GM19395 (cell line): Measurements from ENCODE around the gene PDZRN3.

Experiments used
- ATAC-seq: cut with Tn5 transposase; IDR thresholded peaks from one replicate; pipeline ENCODE4 v1.9.1; 2021; ENCODE audit warnings: mild to moderate bottlenecking, moderate library complexity; ENCODE audit not compliant: unreplicated experiment

The PDZRN3 gene

DNA sequence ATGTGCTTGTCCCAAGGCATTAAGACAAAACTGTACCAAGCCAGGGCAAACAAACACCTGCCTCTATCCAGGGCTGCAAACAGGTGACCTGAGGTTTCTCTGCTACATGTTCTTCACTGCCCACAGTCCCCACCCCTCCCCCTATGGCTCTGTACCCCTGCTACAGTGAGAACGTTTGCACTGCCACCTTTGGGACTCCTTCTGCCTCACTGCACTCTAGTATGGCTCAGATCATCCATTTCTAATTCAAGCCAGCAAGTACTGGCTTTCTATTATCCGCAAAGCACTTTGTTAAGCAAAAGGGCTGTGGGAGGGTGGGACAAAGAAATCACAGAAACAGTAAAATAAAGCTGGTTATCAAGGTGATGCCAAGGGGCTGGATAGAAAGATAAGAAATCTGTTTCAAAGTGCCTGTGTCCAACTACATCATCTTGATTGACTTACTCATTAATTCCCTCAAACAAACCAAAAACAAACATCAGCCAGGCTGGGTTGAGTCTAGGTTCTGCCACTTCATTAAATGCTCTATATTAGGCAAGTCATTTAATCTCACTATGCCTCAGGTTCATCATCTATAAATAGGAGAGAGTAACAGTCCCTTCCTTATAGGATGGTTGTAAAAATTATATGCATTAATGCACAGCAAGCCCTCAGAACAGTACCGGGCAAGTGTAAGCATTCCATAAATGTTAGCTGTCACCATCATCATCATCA is 95.3 kb downstream of the PDZRN3 start:
- ATAC-seq = no peak

DNA sequence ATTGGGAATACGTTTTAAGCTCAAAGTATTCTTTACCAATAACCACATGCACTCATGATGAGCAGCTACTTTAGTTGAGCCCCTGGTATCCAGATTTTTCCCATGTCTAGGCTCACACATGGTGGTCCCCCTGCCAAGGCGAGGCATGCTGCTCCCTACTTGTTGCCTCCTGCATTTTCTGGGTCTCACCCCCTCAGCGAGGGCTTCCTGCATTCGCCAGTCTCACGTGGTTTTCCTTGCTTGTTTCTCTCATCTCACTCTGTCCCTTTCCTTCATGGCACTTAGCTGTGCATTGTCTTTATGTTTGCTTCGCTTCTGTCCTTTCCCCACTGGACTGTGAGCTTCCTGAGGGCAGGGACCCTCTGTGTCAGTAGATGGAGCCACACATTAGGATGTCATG is 99.2 kb downstream of the PDZRN3 start:
- no peak for ATAC-seq

DNA sequence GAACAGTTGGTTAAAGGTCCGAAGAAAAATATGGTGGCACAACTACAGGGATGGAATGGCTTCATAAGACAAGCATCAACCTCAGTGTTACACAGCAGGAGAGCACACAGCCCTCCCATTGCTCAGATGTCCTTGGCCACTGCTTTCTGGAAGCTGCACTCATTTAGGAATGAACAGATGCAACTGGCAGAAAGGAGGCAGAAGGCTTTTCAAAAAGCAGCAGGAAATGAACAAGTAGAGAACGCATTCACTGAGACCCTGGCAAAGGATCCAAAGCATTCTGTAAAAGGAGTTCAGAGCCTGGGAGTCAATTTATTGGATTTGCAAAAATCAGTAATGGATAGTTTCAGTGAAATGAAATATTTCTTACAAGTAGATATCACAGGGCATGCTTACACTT is 101.1 kb downstream of the PDZRN3 start:
- no peak for ATAC-seq

DNA sequence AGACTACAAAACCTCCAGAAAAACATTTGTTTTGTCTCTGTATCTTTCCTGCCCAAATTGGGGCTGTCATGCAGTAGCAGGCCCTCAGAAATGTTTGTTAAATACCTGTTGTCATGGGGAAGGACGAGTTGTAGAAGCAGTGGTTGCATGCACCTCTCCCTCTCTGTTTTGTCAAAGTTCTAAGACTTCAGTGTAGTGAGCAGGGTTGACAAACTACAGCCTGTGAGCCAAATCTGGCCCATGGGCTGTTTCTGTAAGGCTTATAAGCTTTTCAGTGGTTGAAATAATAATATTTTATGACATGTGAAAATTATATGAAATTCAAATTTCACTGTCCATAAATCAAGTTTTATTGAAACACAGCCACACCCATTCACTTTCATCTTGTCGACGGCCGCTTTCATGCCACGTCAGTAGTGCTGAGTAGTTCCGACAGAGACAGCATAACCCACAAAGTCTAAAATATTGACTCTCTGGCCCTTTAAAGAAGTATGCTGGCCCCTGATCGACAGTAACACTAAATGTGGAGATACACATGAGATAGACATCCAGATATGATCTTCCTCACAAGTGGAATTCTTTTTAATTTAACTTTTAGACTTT is 102.9 kb downstream of the PDZRN3 start:
- no peak for ATAC-seq

DNA sequence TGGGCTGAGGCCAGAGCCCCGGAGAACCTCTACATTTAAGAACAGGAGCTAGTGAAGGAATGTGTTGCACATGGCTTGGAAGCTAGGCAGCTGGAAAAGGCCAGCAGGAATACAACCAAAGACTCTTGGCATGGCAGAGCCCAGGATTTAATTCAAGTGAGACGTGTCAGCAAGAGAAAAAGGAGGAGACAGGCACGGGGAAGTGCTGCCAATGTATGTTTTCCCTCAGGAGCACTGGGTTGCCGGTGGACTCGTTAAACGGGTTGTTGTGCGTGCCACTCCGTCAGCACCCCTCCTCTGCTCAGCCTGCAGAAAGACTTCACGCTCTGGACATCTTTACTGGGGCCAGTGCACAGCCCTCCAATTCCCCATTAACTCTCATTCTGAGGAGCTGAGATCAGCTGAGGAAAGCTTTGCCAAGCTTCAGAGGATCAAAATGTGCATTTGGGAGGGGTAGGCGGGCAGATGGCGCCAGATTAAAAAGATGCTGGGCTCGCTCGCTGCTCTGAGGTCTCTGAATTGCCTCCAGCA is 103.7 kb downstream of the PDZRN3 start:
- no peak for ATAC-seq

DNA sequence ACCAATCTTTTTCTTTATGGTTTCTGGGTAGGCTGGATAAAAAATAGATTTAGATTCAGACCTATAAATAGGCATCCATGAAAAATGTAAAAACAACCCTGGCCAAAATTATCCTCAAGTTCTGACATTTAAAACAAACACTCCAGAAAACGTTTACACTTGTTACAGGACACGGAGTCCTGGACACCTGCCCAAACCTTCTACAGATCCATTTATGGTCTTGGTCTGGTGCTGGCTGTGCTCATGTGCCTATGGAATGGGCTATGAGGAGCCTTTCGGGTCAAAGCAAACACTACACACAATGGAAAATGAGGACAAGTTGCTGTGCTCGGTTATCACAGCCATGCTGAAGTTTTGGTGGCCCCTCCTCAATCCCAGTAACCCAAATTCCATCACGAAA is 108.1 kb downstream of the PDZRN3 start:
- no peak for ATAC-seq

DNA sequence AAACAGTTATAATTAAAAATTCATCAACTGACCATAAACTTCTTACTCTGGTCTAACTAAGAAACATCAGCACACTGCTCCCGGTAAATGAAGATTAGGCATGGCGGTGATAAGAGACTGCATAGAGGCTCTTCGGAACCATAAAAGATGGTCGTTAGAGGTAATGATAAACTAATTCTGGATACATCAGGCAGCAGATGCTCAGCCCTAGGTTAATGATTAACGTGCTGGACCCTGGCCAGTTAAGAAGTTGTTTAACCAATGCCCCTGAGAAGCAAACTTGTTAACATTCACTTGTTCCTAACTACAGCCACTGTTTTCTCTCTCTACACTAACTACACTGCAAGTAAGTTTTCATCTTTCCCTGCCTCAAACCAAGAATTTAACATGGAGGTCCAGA is 111.5 kb downstream of the PDZRN3 start:
- no peak for ATAC-seq

DNA sequence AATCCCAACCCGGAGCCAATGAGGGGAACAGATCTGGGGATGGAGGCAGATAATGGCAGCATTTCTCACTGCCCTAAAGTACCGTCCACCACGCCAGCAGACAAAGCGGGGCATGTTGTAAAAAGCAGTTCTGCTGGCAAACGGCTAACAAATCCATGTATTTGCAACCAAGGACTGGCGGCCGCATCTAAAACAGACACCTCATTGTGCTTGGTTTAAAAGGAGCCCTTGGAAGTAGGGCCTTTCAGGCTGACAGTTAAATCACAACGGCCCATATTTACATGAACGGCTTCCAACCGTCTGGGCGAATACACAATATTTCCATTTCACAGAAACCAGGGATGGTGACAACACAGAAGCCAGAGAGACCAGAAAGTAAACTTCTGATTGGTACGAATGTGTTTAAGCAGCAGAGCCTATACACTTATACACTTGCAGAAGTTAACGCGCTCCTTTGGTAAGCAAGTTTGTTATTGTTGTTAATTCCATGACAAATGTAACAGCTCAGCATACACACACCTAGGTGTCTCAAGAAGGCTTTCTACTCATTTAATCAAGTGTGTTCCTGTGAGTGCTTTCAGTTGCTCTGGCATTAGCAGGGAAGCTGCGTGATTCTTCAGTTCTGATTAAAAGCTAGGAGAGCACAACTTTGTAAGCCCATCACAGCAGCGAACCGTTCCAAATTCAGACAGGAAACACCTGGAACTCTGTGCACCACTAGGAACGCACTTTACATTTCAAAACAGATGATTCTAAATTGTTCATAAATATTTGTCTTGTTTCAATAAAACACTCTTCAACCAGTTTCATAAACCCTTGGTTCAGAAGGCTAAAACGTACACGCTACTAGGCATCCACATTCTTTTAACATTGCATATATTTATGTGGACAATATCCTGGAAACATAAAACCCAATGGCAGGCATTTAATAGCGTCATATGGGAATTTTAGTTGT is 112.9 kb downstream of the PDZRN3 start:
- no peak for ATAC-seq

DNA sequence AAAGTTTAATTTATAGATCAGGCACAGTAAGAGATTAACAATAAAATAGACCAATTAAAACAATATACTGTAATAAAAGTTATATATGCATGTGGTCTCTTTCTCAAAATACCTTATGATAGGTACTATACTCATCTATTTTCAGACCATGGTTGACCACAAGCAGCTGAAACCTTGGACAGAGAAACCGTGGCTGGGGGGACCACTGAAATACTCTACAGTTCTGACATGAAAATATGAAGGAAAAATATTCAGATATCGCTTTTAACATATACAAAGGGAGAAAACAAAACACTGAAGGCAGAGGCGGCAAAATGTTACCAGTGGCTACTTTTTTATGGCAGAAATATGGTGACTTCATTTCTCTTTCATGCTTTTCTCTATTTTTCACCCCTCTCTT is 114.0 kb downstream of the PDZRN3 start:
- ATAC-seq = no peak

DNA sequence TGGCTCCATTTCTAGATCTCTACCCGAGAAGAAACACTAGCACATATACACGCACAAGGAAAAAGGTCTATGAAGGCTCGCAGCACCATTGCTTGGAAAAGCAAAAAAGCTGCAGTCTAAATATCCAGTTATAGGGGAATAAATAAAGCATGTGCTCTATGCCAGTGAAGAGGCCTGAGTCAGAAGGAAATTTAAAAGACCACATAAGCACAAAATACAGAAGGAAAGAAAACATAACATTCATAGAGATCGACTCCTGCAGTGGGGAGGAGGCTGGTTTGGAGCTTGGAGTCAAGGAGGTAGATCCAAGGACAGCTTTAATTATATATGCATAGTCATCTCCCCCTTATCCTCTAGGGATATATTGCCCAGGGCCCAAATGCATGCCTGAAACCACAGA is 114.4 kb downstream of the PDZRN3 start:
- ATAC-seq = no peak

DNA sequence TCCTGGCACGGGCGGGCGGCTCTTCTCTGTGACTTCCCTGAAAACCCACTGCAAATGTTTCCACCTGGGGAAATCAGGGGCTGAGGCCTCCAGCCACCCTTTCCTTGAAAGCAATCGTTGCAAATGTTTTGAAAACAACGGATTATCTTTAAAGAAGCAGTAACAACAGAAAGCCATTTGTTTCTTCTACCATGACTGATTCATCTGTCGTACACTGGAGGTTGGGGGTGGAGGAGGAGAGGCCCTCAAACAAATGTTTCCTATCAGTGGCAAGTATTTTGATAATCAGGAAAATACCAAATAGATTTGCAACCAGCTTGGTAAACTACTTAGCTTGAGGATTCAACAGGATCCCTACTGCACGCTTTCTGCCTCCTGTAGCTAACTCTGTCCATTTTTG is 114.9 kb downstream of the PDZRN3 start:
- no peak for ATAC-seq

DNA sequence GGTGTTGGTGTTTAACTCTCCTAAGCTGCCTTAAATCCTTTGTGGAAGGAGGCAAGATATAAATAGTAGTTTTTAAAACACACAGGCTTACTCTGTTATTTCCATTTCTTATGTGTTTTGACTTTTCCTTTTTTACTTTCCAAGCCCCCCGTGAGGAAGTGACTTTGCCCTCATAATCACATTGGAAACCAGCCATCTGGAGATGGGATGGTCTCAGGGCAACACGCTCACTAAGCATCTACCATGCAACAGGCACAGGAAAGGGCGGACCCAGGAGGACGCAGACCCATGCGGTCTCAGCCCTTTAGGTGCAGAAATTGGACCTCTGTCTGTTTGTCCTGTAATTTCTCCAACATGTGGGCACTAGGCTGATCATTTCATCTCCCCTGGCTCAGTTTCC is 115.7 kb downstream of the PDZRN3 start:
- no peak for ATAC-seq

DNA sequence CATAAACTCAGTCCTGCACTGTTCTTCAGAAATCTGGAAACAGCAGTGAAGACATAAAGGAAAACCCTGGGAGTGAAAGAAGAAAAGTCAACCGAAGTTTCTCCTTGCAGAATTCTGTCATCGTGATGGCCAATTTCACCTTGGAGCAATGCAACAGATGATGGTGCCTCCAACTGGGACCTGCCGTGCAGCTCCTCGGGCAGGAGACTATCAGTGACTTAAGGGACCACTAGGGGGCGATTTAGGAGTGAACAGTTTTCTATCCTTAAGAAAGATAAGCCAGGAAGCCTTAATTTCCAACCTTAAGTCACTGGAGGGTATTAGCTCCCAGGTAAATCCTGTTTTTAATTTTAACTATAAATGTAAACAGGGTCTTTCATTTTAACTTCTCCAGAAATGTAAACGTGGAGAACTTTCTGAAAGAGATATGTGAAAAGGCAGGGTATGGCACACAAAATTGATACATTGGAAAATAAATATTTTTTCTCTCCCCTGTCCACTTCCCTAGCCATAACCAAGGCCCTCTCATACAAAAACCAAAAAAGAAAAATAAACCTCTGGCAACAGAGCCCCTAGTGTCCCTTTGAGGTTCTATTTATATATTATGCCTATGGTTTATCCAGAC is 116.3 kb downstream of the PDZRN3 start:
- peak; percentile 67 for ATAC-seq

DNA sequence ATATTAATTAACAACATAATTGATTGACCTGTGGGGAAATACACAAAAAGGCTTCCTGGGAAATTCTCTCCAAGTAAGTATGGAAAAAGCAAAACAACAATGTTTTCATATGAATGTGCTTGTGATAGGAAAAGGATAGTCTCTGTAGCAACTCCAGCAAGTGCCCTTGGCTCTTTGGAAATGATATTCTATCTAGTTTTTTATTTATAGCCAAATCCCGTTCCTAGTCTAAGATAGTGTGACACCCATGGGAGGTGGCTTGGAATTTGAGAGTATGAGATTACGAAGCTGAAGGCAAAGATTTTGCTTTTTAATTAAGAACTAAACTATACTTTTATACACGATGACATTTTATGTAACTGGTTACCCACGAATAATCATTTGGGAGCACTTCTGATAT is 119.9 kb downstream of the PDZRN3 start:
- no peak for ATAC-seq

DNA sequence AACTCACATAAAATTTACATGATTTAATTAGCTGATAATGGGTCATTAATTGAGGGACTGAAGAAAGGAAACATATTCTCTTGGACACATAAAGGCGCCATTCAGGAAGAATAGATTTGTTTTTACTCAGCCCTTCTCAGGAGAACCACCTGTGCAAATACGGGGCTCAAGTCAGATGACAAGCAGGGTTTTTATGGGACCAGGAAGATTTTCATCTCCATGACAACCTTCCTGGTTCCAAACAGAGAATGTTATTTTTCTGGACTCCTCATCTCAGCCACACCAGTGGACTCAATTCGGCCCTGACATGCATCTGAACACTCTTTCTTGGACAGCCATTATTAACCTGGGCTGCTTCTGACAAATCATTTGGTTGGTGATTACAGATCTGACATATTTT is 120.5 kb downstream of the PDZRN3 start:
- no peak for ATAC-seq

DNA sequence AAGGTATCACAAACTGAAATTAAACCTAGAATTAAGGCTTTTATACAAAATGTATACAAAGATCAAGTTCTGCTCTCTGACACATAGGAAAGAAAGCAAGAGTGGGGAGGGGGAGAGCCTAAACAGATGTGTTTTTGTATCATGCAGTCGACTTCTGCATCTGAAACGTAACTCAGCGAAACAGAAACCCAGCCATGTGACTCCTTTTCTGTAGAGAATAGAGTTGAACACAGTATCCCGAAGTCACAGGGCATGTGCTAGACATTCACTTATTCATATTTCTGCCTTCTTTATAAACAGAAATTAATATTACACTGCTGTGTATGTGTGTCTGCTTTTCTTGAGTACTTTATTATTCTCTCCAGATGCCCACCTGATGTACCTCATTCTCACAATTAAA is 121.0 kb downstream of the PDZRN3 start:
- ATAC-seq = peak; percentile 73

DNA sequence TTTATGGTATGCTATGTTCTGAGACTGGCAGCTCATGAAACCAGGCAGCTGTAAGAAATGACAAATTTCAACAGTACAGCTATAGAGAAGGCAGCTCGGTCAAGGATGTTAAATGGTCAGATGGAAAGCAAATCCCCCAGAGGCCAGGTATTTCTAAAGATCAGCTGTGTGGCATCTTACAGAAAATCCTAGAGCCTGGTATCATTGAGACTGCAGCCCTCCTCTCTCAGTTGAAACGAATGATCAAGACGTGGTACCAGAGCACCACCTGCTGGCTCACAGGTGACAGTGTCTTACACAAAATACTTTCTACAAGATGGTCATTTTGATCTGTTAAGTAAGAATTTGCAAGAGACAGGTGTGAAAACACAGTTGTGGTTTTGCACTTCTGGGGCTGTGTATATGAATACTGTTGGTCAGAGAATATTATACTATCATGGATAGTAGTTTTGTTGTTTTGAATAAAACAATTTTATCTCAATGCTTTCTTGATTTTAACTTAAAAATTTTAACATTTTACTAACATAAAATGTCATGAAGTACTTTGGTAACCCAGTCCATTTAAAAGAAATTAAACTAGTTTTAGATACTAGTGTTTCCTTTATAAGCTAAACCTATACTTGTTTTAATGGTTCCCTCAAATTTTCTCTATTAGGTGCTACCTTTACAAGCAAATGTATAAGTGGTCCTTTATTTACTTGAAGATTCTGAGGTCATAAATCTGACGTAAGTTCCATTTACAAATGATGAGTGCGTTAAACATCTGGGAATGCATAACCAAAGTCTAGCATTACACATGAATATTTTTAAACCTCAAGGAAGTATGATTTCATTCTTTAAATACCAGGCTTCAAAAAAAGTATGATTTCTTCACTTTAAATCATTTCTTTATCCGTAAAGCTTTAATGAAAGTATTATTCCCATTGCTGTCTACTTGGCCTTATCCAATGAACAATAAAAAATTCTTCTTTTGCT is 121.8 kb downstream of the PDZRN3 start:
- peak; percentile 86 for ATAC-seq

DNA sequence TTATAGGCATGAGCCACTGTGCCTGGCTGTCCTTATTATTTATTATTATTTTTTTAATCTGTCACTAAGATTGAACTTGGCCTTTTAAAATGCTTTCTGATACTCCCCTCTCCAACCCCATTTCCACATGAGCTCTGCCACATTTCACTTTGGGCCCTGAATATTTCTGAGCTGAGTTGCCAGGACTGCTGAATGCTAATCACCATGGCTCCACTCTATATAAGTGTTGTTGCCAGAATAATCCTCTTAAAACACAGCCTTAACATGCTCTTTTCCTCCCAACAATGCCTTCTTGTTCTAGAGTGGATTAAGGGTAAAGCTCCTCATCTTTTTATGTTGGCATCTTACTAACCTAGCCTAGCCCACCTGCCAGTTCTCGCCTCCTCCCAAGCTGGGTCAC is 124.4 kb downstream of the PDZRN3 start:
- no peak for ATAC-seq

DNA sequence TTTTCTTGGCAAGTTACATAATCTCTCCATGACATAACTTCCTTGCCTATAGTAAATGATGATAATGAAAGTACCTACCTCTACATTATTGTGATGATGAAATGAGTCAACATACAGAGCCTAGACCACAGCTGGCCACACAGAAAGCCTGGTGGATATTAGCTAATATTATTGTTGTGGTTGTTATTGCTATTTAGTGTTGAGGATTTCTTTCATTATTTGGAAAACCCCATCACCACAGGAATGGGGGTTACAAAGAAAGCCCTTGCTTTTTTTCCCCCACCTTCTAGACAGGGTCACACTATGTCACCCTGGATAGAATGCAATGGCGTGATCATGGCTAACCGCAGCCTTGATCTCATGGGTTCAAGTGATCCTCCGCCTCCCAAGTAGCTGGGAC is 125.0 kb downstream of the PDZRN3 start:
- ATAC-seq = peak; percentile 39
